Measurements from ENCODE around the gene KITLG. TPM values are rescaled to one million over a fixed set of nuclear protein-coding genes. Genes with fewer than 3 reads are reported as not detected.

KITLG gene
- total RNA-seq, 2 donors from 2014 or later = 0.50 TPM; not detected in 1

GRCh38 chr12:88546853-88547252 lies 33.4 kb downstream of the KITLG start:
- ATAC-seq = no peak

GRCh38 chr12:88546226-88546625 lies 34.0 kb downstream of the KITLG start:
- DNase-seq (no peak), ATAC-seq (no peak)
- no peaks in the 10 kb centered on the region for H3K36me3 Mint-ChIP-seq (ENCODE audit: low read depth)
- H3K9me3 ChIP-seq (ENCODE audit: control insufficient read depth, low read length, poor library complexity, severe bottlenecking) = no peaks in the 10 kb centered on the region
- no peak overlapping the region for H3K4me3 Mint-ChIP-seq
- no peak overlapping the region for H3K27ac Mint-ChIP-seq
- peaks cover 5% of the 10 kb centered on the region for H3K27me3 Mint-ChIP-seq
- no peaks in the 10 kb centered on the region for H3K4me1 Mint-ChIP-seq

More at GRCh38 chr12:88546853-88547252, 33.4 kb downstream of the KITLG start:
- Mint-ChIP-seq H3K36me3 (ENCODE audit: low read depth) (no peaks in the 10 kb centered on the region), H3K27me3 (peaks cover 5% of the 10 kb centered on the region), H3K27ac (no peak overlapping the region), H3K4me1 (no peaks in the 10 kb centered on the region), H3K4me3 (no peak overlapping the region)
- no peaks in the 10 kb centered on the region for H3K9me3 ChIP-seq (ENCODE audit: control insufficient read depth, low read length, poor library complexity, severe bottlenecking)
- no peak for DNase-seq

- no peak for DNase-seq
- Mint-ChIP-seq H3K4me1 (no peaks in the 10 kb centered on the region), H3K36me3 (ENCODE audit: low read depth) (no peaks in the 10 kb centered on the region), H3K4me3 (no peak overlapping the region), H3K27ac (no peak overlapping the region), H3K27me3 (peaks cover 5% of the 10 kb centered on the region)
- no peaks in the 10 kb centered on the region for H3K9me3 ChIP-seq (ENCODE audit: control insufficient read depth, low read length, poor library complexity, severe bottlenecking)
- ATAC-seq = no peak
These were observed 35.0 kb downstream of the KITLG start for GRCh38 chr12:88544991-88545980.

GRCh38 chr12:88539893-88540292 lies 40.4 kb downstream of the KITLG start:
- H3K4me1 Mint-ChIP-seq = no peaks in the 10 kb centered on the region

GRCh38 chr12:88538697-88539096 lies 41.6 kb downstream of the KITLG start:
- Mint-ChIP-seq H3K4me3 (no peak overlapping the region), H3K4me1 (no peaks in the 10 kb centered on the region), H3K36me3 (ENCODE audit: low read depth) (no peaks in the 10 kb centered on the region), H3K27me3 (no peaks in the 10 kb centered on the region), H3K27ac (no peak overlapping the region)
- no peaks in the 10 kb centered on the region for H3K9me3 ChIP-seq (ENCODE audit: control insufficient read depth, low read length, poor library complexity, severe bottlenecking)
- no peak for DNase-seq
- no peak for ATAC-seq

More at GRCh38 chr12:88539893-88540292, 40.4 kb downstream of the KITLG start:
- no peak for DNase-seq
- H3K27me3 Mint-ChIP-seq = peaks cover 2% of the 10 kb centered on the region
- H3K4me3 Mint-ChIP-seq = no peak overlapping the region
- no peak for ATAC-seq
- H3K27ac Mint-ChIP-seq = no peak overlapping the region
- H3K36me3 Mint-ChIP-seq (ENCODE audit: low read depth) = no peaks in the 10 kb centered on the region
- no peaks in the 10 kb centered on the region for H3K9me3 ChIP-seq (ENCODE audit: control insufficient read depth, low read length, poor library complexity, severe bottlenecking)

- Mint-ChIP-seq H3K27ac (no peak overlapping the region), H3K4me3 (no peak overlapping the region), H3K36me3 (ENCODE audit: low read depth) (no peaks in the 10 kb centered on the region), H3K27me3 (no peaks in the 10 kb centered on the region), H3K4me1 (no peaks in the 10 kb centered on the region)
- no peaks in the 10 kb centered on the region for H3K9me3 ChIP-seq (ENCODE audit: control insufficient read depth, low read length, poor library complexity, severe bottlenecking)
- DNase-seq = no peak
- no peak for ATAC-seq
These were observed 42.0 kb downstream of the KITLG start for GRCh38 chr12:88538250-88538649.

GRCh38 chr12:88530868-88531267 lies 49.4 kb downstream of the KITLG start:
- no peaks in the 10 kb centered on the region for H3K9me3 ChIP-seq (ENCODE audit: control insufficient read depth, low read length, poor library complexity, severe bottlenecking)
- Mint-ChIP-seq H3K27me3 (no peaks in the 10 kb centered on the region), H3K4me1 (no peaks in the 10 kb centered on the region), H3K36me3 (ENCODE audit: low read depth) (no peaks in the 10 kb centered on the region), H3K4me3 (no peak overlapping the region), H3K27ac (no peak overlapping the region)
- no peak for DNase-seq
- no peak for ATAC-seq

- ATAC-seq = no peak
- Mint-ChIP-seq H3K4me3 (no peak overlapping the region), H3K27me3 (no peaks in the 10 kb centered on the region), H3K4me1 (no peaks in the 10 kb centered on the region), H3K27ac (no peak overlapping the region), H3K36me3 (ENCODE audit: low read depth) (no peaks in the 10 kb centered on the region)
- DNase-seq = no peak
- H3K9me3 ChIP-seq (ENCODE audit: control insufficient read depth, low read length, poor library complexity, severe bottlenecking) = no peaks in the 10 kb centered on the region
These were observed 50.5 kb downstream of the KITLG start for GRCh38 chr12:88529531-88530488.

GRCh38 chr12:88522961-88523360 lies 57.3 kb downstream of the KITLG start:
- Mint-ChIP-seq H3K4me3 (no peak overlapping the region), H3K4me1 (peaks cover 2% of the 10 kb centered on the region), H3K36me3 (ENCODE audit: low read depth) (no peaks in the 10 kb centered on the region), H3K27me3 (no peaks in the 10 kb centered on the region), H3K27ac (peak overlapping the region; percentile 21)
- no peaks in the 10 kb centered on the region for H3K9me3 ChIP-seq (ENCODE audit: control insufficient read depth, low read length, poor library complexity, severe bottlenecking)
- ATAC-seq = no peak
- DNase-seq = no peak

GRCh38 chr12:88520436-88520820 lies 59.8 kb downstream of the KITLG start:
- no peak for DNase-seq
- ATAC-seq = no peak
- H3K9me3 ChIP-seq (ENCODE audit: control insufficient read depth, low read length, poor library complexity, severe bottlenecking) = no peaks in the 10 kb centered on the region
- Mint-ChIP-seq H3K27ac (no peak overlapping the region), H3K27me3 (no peaks in the 10 kb centered on the region), H3K4me3 (no peak overlapping the region), H3K4me1 (peaks cover 2% of the 10 kb centered on the region), H3K36me3 (ENCODE audit: low read depth) (no peaks in the 10 kb centered on the region)

GRCh38 chr12:88519802-88520435 lies 60.4 kb downstream of the KITLG start:
- H3K27me3 Mint-ChIP-seq = no peaks in the 10 kb centered on the region
- no peak overlapping the region for H3K27ac Mint-ChIP-seq
- H3K4me3 Mint-ChIP-seq = no peak overlapping the region
- peaks cover 2% of the 10 kb centered on the region for H3K4me1 Mint-ChIP-seq
- DNase-seq (no peak), ATAC-seq (no peak)
- no peaks in the 10 kb centered on the region for H3K9me3 ChIP-seq (ENCODE audit: control insufficient read depth, low read length, poor library complexity, severe bottlenecking)
- H3K36me3 Mint-ChIP-seq (ENCODE audit: low read depth) = no peaks in the 10 kb centered on the region

- Mint-ChIP-seq H3K36me3 (ENCODE audit: low read depth) (no peaks in the 10 kb centered on the region), H3K4me1 (peaks cover 2% of the 10 kb centered on the region), H3K27me3 (no peaks in the 10 kb centered on the region), H3K27ac (no peak overlapping the region), H3K4me3 (no peak overlapping the region)
- no peaks in the 10 kb centered on the region for H3K9me3 ChIP-seq (ENCODE audit: control insufficient read depth, low read length, poor library complexity, severe bottlenecking)
- ATAC-seq (no peak), DNase-seq (no peak)
These were observed 61.3 kb downstream of the KITLG start for GRCh38 chr12:88518863-88519403.
